ENCODE data around the gene BACE1-AS. TPM values are rescaled to one million over a fixed set of nuclear protein-coding genes. Genes with fewer than 3 reads are reported as not detected.
"Not testable (repeated sequence)": the region's sequence is repeated elsewhere in the genome, so short reads cannot be mapped to it uniquely, and the experiment has no call there.

BACE1-AS gene
- total and polyA plus RNA-seq, 5 donors = 6.6 to 10.5 (median 7.6) TPM

DNA sequence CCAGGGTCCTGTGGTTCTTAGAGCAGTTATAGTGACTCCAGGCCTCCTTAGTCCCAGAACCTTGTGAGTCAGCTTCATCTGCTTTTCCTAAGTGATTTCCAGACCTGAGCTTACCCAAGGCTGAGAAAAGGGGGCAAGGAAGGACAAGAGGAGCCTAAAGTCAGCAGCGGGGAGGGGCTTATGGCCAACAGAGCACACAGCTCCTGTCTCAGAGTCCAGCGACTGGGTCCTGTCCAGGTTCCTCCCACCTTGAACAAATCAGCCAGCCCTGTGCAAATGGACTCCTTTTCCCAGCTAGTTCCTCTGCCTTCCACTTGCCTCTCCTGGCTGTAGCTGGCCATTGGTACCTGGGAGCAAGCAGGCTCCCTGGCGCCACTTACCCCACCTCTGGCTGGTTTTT, 14.0 kb downstream of the BACE1-AS start:
- Histone ChIP-seq H3K9me3 (ENCODE audit: control insufficient read depth, low read length) (no peaks in the 10 kb centered on the region), H3K4me3 (ENCODE audit: low read length) (no peak overlapping the region), H3K4me1 (ENCODE audit: control insufficient read depth, insufficient read depth, low read length) (peaks cover 3% of the 10 kb centered on the region), H3K27me3 (ENCODE audit: control insufficient read depth, insufficient read depth) (no peaks in the 10 kb centered on the region), H3K27ac (ENCODE audit: low read length) (no peak overlapping the region)
- intact Hi-C loops (cut with DNase I) = no loop called here
- DNase-seq (no peak), ATAC-seq (no peak)
- WGBS = 97% methylated on average over 3 of the region's 3 CpGs

DNA sequence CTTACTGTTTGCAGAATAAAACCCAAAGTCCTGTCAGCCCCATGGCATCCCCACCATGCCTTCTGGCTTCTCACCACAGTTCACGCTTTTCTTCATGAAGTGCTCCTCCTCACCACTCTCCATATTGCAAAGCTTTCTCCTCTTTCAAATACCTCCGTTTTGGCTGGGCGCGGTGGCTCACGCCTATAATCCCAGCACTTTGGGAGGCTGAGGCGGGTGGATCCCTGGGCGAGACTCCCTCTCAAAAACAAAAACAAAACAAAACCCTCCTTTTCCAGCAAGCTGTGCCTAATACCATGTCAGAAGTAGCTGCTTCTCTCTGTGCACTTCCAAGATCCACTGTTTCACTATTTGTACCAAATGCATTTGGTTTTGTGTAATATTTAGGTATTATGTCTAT, 18.2 kb downstream of the BACE1-AS start:
- peaks cover 2% of the 10 kb centered on the region for H3K4me1 ChIP-seq (ENCODE audit: control insufficient read depth, insufficient read depth, low read length)
- no peaks in the 10 kb centered on the region for H3K9me3 ChIP-seq (ENCODE audit: control insufficient read depth, low read length)
- intact Hi-C loops (cut with DNase I) = no loop called here
- no peak for ATAC-seq
- no peak for DNase-seq
- no peaks in the 10 kb centered on the region for H3K27me3 ChIP-seq (ENCODE audit: control insufficient read depth, insufficient read depth)
- WGBS = 92% methylated on average over 7 of the region's 7 CpGs
- no peak overlapping the region for H3K27ac ChIP-seq (ENCODE audit: low read length)
- no peak overlapping the region for H3K4me3 ChIP-seq (ENCODE audit: low read length)

DNA sequence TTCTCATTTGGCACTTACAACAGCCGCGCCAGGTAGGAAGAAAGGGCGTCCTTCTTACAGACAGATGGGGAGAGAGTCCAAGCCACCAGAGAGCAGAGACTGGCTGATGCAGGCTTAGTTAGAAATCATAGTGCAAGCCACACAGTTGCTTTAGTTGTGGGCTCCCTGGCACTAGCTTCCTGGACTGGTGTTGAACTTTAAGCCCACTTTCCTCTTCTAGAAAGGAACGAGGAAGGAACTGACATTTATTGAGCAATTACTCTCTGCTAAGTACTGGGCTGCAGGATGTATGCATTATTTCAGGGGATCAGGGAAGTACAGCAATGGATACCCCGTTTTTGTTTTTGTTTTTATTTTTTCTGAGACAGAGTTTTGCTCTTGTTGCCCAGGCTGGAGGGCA, 21.9 kb downstream of the BACE1-AS start:
- 79% methylated on average over 5 of the region's 5 CpGs for WGBS
- Histone ChIP-seq H3K27ac (ENCODE audit: low read length) (no peak overlapping the region), H3K27me3 (ENCODE audit: control insufficient read depth, insufficient read depth) (no peaks in the 10 kb centered on the region), H3K9me3 (ENCODE audit: control insufficient read depth, low read length) (no peaks in the 10 kb centered on the region), H3K4me3 (ENCODE audit: low read length) (no peak overlapping the region), H3K4me1 (ENCODE audit: control insufficient read depth, insufficient read depth, low read length) (peaks cover 7% of the 10 kb centered on the region)
- DNase-seq (no peak), ATAC-seq (no peak)
- intact Hi-C loops (cut with DNase I) = no loop called here

DNA sequence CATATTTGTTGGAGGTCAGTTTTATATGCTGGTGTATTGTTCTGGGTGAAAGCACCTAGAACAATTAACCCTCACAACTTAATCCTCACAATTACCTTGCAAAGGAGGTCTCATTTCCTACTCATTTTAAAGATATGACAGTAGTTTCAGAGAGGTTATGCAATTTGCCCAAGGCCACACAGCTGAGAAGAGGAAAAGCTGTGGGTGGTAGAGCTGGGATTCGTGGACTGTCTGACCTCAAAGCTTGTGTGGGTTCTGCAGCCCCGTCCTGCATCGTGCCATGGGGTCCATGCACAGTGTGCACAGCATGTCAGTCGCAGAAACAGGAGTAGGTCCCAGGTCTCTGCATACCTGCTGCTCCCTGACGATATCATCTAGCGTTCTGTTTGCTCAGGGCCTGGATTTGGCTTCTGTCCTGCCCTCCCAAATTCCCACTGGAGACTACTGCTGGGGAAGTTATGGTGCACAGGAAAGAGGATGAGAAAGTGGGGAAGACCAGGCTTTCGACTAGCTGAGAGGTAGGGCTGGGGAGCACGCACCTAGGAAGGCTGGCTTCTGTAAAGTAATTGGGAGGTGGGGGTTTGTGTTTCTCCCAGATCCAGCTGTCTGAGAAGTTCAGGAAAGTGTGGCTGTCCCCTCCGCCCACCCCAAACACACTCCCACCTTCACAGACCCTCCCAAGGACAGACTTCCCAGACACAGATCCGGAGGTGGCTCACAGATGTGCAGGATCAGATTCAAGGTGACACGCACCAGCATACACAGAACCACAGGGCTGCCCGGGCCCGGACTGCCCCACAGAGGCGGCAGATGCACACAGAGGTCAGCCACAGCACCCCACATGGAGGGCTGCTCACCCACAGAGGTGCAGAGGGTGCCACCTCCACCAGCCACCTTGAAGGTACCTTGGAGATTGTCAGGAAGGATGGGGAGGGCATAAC, 23.0 kb downstream of the BACE1-AS start:
- no peaks in the 10 kb centered on the region for H3K9me3 ChIP-seq (ENCODE audit: control insufficient read depth, low read length)
- DNase-seq (no peak), ATAC-seq (no peak)
- H3K27ac ChIP-seq (ENCODE audit: low read length) = no peak overlapping the region
- peaks cover 7% of the 10 kb centered on the region for H3K4me1 ChIP-seq (ENCODE audit: control insufficient read depth, insufficient read depth, low read length)
- WGBS = 76% methylated on average over 14 of the region's 14 CpGs
- no peaks in the 10 kb centered on the region for H3K27me3 ChIP-seq (ENCODE audit: control insufficient read depth, insufficient read depth)
- H3K4me3 ChIP-seq (ENCODE audit: low read length) = peak overlapping the region; percentile 88
- intact Hi-C loops (cut with DNase I) = no loop called here

DNA sequence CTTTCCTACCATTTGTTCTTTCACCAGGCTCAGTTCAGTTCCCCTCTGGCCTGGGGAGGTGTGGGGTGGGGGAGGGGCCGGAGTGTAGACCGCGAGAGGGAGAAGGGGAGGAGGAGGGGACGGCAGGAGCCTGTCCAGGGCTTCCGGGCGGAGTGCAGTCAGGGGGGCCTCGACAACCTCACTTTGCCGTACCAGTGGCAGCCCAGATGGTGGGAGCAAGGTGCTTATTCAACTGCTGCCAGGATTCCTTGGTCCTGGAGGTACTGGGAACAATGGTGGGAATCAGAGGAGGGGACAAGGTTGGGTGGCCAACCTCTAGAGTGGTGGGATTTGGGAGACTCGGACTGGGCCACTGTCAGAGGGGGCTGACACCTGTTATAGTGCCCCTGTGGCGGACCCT, 23.7 kb downstream of the BACE1-AS start:
- Histone ChIP-seq H3K4me1 (ENCODE audit: control insufficient read depth, insufficient read depth, low read length) (peaks cover 7% of the 10 kb centered on the region), H3K9me3 (ENCODE audit: control insufficient read depth, low read length) (no peaks in the 10 kb centered on the region), H3K27me3 (ENCODE audit: control insufficient read depth, insufficient read depth) (no peaks in the 10 kb centered on the region), H3K27ac (ENCODE audit: low read length) (no peak overlapping the region), H3K4me3 (ENCODE audit: low read length) (peak overlapping the region; percentile 88)
- 14% methylated on average over 10 of the region's 10 CpGs for WGBS
- intact Hi-C loops (cut with DNase I) = no loop called here
- ATAC-seq (peak in 1 of 2 donors; percentile 10), DNase-seq (no peak)

DNA sequence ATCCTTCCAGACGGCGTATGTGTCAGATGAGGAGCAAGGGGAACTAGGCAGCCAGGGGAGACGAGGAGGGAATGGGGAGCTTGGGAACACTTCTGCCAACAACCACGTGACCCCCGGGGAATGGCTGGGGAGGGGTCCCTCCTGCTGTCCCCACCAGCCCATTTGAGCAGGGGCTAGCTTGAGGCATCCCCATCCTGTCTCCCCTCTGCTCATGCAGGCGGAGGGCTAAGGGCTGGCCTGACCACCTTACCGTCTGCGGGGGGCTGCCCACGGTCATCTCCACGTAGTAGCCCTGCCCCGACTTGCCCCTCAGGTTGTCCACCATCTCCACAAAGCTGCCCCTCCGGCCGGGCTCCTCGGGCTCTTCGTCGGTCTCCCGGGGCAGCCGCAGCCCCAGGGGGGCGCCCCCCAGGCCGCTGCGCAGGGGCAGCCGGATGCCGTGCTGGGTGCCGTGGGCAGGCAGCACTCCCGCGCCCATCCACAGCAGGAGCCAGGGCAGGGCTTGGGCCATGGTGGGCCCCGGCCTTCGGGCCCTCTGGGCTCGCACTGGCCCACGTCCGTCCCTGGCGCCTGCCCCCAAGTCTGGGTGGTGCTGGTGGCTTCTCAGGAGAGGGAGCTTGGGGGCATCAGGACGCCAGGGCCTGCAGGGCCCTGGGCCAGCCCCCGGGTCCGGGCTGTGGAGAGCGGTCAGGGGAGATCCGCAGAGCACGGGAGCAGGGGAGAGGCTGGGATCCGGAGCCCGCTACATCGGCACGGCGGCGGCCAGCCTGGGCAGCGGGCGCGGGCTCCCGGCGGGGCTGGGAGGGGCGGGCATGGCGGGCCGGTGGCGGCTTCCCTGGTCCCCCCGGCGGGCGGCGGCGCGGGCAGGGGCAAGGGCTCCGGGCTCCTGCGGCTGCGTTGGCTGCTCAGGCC, 24.4 kb downstream of the BACE1-AS start:
- intact Hi-C loops (cut with DNase I) = no loop called here
- Histone ChIP-seq H3K9me3 (ENCODE audit: control insufficient read depth, low read length) (no peaks in the 10 kb centered on the region), H3K27ac (ENCODE audit: low read length) (peak overlapping the region; percentile 17), H3K4me1 (ENCODE audit: control insufficient read depth, insufficient read depth, low read length) (peaks cover 7% of the 10 kb centered on the region), H3K4me3 (ENCODE audit: low read length) (peak overlapping the region; percentile 88), H3K27me3 (ENCODE audit: control insufficient read depth, insufficient read depth) (no peaks in the 10 kb centered on the region)
- ATAC-seq (peak; percentile 50 to 53), DNase-seq (peak in 2 of 3 donors; percentile 63 to 73)
- WGBS = 2% methylated on average over 62 of the region's 62 CpGs

DNA sequence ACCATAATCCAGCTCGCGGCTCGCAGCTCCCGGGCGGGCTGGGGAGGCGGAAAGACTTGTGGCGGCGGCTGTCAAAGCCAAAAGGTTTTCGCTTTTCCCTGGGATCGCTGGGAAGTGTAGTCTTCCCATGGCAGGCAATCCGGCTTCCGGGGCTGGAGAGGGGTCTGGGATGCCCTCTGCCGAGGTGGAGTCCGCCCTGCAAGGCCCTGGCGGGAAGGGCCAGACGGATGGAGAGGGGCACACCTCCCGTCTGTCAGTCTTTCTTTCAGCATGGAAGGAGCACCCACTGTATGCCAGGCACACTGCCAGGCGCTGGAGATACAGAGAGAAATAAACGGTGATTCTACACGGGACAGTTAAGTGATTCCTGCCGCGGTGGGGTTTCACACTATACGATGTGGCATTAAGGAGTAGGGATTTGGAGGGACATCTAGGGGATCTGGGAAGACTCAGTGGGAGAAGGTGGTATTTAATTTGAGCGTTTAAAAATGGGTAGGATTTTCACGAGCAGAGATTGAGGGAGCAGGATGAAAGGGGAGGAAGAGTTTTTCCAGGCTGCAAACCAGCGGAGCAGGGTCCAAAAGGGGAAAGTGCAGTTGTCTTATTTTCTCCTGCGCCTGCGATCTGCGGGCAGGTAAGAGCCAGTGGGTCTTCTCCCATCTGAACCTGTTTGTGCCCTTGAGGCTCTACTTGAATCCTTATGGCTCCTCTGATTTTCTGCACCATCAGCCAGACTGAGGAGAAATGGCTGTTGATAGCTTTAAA, 25.2 kb downstream of the BACE1-AS start, which contains the start of gene BACE1:
Gene BACE1 (minus strand): TSS at position 60 of the 765 bp plus-strand sequence. CDS start 461 bp downstream, outside the sequence.
- Histone ChIP-seq H3K27me3 (ENCODE audit: control insufficient read depth, insufficient read depth) (no peaks in the 10 kb centered on the region), H3K4me3 (ENCODE audit: low read length) (peak within 1 kb of the TSS; percentile 88), H3K9me3 (ENCODE audit: control insufficient read depth, low read length) (no peaks in the 10 kb centered on the region), H3K4me1 (ENCODE audit: control insufficient read depth, insufficient read depth, low read length) (peaks cover 7% of the 10 kb centered on the region), H3K27ac (ENCODE audit: low read length) (peak within 1 kb of the TSS; percentile 17)
- WGBS = 9% methylated on average over 29 of the region's 29 CpGs
- intact Hi-C loops (cut with DNase I) = no loop called here
- ATAC-seq (peak; percentile 95 to 97), DNase-seq (peak; percentile 88 to 93 (median 91))

DNA sequence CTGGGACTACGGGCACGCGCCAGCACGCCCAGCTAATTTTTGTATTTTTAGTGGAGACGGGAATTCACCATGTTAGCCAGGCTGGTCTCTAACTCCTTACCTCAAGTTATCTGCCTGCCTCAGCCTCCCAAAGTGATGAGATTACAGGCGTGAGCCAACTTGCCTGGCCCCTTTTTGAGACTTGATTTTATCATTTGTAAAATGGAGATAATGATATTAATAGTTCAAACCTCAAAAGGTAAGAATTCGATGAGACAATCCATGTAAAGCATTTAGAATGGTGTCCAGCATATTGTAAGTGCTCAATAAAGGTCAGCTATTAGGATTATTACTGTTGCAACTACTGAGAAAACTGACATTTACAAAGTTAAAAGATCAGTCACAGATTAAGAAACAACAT, 27.6 kb downstream of the BACE1-AS start:
- intact Hi-C loops (cut with DNase I) = no loop called here
- ATAC-seq = no peak
- Histone ChIP-seq H3K4me3 (ENCODE audit: low read length) (no peak overlapping the region), H3K27me3 (ENCODE audit: control insufficient read depth, insufficient read depth) (no peaks in the 10 kb centered on the region), H3K9me3 (ENCODE audit: control insufficient read depth, low read length) (no peaks in the 10 kb centered on the region), H3K4me1 (ENCODE audit: control insufficient read depth, insufficient read depth, low read length) (peaks cover 7% of the 10 kb centered on the region), H3K27ac (ENCODE audit: low read length) (no peak overlapping the region)
- DNase-seq = no peak
- 87% methylated on average over 7 of the region's 7 CpGs for WGBS

DNA sequence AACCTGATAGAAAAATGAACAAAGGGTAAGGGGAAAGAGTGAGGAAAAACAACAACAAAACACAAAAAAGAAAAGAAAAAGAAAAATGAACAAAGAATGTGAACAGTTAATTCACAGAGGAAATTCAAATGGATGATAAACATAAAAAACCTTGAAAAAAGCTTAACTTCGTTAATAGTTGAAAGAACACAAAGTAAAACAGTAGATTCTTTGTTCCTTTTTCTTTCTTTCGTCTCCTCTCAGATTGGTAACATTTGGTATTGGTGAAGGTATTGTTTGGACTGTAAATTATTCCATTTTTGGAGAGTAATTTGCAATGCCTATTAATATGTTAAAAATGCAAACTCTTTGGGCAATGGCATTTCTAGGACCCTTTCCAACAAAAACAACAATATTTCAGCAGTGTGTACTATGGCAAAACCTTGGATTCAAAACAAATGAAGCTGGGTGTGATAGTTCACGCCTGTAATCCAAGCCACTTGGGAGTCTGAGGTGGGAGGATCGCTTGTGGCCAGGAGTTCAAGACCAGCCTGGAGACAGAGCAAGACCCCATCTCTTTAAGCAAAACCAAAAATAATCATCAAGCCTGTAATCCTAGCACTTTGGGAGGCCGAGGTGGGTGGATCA, 28.2 kb downstream of the BACE1-AS start:
- DNase-seq (no peak), ATAC-seq (no peak)
- intact Hi-C loops (cut with DNase I) = no loop called here
- Histone ChIP-seq H3K27ac (ENCODE audit: low read length) (no peak overlapping the region), H3K4me3 (ENCODE audit: low read length) (no peak overlapping the region), H3K9me3 (ENCODE audit: control insufficient read depth, low read length) (no peaks in the 10 kb centered on the region), H3K27me3 (ENCODE audit: control insufficient read depth, insufficient read depth) (no peaks in the 10 kb centered on the region), H3K4me1 (ENCODE audit: control insufficient read depth, insufficient read depth, low read length) (peaks cover 4% of the 10 kb centered on the region)
- 69% methylated on average over 5 of the region's 5 CpGs for WGBS

DNA sequence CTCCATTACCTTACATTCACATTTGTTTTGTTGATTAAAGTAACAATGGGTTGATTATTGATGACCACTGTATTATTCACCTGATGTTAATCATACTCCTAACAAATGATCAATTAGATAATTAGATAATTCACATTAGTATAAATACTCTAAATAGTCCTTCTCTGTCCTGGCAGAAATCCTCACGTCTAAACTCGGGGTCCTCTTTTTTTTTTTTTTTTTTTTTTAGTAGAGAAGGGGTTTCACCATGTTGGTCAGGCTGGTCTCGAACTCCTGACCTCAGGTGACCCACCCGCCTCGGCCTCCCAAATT, 36.1 kb downstream of the BACE1-AS start:
- H3K27ac ChIP-seq (ENCODE audit: low read length); H3K4me1 ChIP-seq (ENCODE audit: control insufficient read depth, insufficient read depth, low read length); H3K27me3 ChIP-seq (ENCODE audit: control insufficient read depth, insufficient read depth); H3K9me3 ChIP-seq (ENCODE audit: control insufficient read depth, low read length); intact Hi-C loops (cut with DNase I); ATAC-seq; DNase-seq: not testable (repeated sequence)
- 15% methylated on average over 5 of the region's 5 CpGs for WGBS
- H3K4me3 ChIP-seq (ENCODE audit: low read length) = peak overlapping the region; percentile 79

All from right cardiac atrium (tissue), 5 donors.